Right lobe of liver (tissue), 4 donors: ENCODE data around the gene H2BW1.
"Not testable (repeated sequence)": the region's sequence is repeated elsewhere in the genome, so short reads cannot be mapped to it uniquely, and the experiment has no call there.

Experiments
- CTCF ChIP-seq, 4 donors: fragments of 200-600 bp in 3 of 4; fragments of 450-650 bp in 1 of 4; IDR thresholded peaks; one replicate each; pipeline versions ENCODE4 v1.5.1 to v1.8.0; 2016 to 2022; ENCODE audit warnings: antibody characterized with exemption in 4 of 4, mild to moderate bottlenecking in 2 of 4
- POLR2A ChIP-seq: fragments of 450-650 bp; IDR thresholded peaks from one replicate; pipeline ENCODE4 v1.6.1; 2017; ENCODE audit warnings: antibody characterized with exemption, mild to moderate bottlenecking
- donor health status: DM: no; HTN: no; CAD: no.
- donor health status: DM: no; HTN: no; CAD: no.
- donor health status: DM: no; HTN: yes; CAD: no.

DNA sequence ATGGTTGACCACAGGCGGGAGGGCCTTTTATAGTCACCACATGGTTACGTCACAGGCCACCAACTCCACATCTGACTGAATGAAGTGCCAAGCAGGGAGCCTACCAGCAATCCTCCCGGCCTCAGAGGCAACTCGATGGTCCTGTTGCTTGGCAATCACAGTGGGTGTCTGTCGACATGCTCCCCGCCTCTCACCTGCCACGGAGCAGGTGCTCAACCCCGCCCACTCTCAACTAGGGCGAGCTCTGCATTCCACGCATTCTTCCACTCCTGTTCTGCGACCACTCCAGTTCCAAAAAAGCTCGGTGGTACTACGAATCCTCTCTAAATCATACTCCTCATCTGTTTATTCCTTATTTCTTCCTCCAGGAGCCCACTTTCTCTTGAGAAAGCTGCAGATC, 30.0 kb downstream of the H2BW1 start:
- TF ChIP-seq CTCF (IDR thresholded peaks at IDR 0.05); POLR2A: not testable (repeated sequence)
